HG03060 (cell line): Measurements from ENCODE around the gene WHRN.

Source experiments
- ATAC-seq: cut with Tn5 transposase; IDR thresholded peaks from one replicate; pipeline ENCODE4 v1.9.1; 2021; ENCODE audit warnings: low read depth, moderate number of reproducible peaks; ENCODE audit not compliant: unreplicated experiment

Gene WHRN

DNA sequence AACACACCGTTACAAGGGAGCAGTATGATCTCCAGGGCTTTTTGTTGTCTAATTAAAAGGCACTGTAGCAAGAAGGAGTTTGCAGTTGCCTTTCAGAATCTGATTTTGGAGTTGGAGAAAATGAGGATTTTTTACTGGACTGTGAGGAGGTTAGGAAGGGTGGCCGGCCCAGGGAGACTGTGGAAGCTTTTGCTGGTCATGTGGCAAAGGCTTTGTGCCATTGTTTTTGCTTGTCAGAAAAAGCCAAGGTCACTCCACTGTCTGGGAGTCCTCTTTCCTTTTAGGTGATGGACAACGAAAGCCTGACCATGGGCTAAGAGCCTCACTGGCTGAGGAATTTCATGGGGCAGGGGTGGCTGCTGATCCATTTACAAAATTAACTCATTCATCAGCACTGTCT, 10.3 kb upstream of the WHRN start:
- ATAC-seq: no peak

GRCh38 chr9:114513959-114514267, 8.6 kb upstream of the WHRN start:
- no peak for ATAC-seq

GRCh38 chr9:114513055-114513958, 8.0 kb upstream of the WHRN start:
- ATAC-seq: no peak

GRCh38 chr9:114511978-114512874, 7.0 kb upstream of the WHRN start:
- ATAC-seq: no peak

- ATAC-seq: no peak
Observed at GRCh38 chr9:114507726-114508125, 2.5 kb upstream of the WHRN start.

DNA sequence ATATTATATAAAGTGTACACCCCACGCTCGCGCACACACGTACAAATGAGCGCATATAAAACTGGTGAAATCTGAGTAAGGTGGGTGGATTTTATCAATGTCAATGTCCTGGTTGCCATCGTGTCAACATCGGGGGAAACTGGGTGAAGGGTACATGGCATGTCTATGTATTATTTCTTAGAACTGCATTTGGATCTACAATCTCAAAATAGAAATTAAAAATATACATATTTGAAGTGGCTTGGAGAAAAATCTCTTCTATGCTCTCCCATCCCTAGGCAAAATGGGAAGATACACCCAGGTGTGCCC, 763 bp upstream of the WHRN start:
- no peak for ATAC-seq

- no peak for ATAC-seq
Observed at GRCh38 chr9:114504341-114505186, 709 bp downstream of the WHRN start.

DNA sequence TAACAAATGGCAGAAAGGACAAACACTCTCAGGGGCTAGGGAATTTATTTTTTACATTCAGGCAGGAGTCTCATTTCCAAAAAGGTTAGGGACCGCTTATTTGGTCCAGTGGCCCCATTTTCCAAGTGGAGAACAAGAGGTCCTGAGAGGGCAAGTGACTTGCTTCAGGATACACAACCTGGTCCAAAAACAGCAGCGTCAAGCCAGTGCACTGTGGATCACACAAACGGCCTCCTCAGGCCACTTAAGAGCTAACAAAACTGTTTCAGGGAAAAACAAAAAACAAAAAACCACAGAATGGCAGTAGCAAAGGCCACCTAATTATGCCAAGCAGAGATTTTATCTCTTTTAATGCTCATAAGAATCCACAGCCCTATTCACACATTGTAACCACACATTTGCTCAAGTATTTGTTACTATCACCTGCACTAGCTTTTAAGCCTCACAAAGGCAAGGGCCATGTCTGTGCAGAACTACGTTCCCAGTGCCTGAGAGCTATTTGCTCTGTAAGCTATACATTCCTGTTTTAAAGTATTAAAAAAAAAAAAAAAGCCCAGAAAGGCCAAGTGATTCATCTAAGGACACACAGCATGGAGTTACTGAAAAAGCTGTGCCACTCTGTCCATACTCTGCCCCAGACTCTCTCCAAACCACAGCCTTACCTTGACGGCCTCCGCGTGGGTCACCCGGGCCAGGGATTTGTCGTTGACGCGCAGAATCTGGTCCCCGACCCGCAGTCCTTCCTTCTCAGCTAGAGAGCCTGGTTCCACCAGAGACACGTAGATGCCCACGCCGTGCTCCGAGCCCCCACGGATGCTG, 1.5 kb downstream of the WHRN start:
- ATAC-seq: no peak

- ATAC-seq: no peak
Observed at GRCh38 chr9:114503009-114503408, 2.3 kb downstream of the WHRN start.

DNA sequence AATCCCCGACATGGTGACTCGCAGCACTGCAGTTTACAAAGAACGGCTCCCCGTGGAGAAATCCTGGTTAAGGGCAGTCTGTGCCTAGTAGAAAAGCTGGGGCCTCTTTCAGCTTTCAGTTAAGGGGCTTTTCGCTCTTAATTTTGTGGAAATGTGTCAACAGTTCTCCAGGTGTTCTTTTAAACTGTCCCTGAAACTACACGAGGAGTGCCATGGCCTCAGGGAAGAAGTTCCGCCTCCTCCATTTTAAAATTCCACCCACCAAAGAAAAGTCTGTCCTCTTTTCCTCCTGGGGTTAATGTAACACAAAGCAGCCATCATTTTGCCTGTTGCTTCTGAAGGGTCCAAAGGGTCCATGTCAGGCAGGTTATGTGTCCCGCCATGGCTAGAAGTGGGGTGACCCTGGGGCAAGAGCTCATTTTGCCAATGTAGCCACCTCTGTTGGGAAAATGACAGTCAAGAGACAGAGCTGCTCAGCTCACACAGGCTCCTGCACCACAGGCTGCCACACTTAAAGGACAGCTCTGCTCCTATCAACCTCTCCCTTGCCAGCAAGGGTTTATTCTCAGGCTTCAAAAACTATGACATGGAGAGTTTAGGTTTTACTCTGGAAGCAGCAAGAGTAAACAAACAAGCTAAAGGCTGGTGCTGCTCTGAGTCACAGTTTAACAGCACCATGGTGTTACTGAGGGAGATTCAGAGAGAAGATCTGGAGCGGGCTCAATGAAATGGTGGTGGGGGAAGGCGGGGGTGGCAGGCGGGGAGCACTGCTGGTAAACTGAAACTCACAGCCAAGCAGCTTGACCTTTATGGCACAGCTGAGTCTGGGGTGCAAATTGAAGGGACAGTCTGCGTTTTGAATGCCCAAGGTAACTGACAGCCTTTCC, 3.2 kb downstream of the WHRN start:
- ATAC-seq: no peak

GRCh38 chr9:114500697-114501292, 4.5 kb downstream of the WHRN start:
- no peak for ATAC-seq

DNA sequence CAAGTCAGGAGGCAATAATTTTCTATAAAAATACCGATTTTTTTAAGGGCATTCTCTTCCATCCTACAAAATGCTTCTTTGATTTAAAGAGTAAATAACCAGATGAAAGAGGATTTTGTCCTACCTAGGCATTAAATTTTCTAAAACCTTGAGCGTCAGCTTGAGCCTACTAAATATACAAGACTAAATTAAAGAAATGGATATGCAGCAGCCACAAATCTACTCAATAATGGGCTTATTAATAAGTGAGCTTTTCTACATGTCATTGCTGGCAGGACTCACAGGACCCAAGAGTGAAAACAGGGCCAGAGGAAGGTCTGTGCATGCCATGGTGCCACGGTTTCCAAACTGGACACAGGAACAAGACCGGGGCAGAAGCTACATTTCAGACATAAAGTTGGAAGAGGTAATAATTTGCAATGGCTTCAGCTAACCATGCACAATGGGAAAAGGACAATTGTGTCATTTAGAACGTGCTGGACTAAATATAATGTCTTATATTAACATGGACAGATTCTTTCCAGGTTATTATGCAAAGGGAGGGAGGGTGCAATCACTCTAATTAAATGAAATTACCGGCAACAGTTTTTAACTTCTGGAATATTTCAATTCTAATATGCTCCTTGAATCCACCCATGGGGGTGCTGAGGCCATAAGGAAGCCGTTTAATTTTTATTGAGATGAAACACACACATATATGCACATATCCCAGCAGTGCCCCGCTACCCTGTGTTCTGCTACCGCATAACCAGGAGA, 5.2 kb downstream of the WHRN start:
- no peak for ATAC-seq

DNA sequence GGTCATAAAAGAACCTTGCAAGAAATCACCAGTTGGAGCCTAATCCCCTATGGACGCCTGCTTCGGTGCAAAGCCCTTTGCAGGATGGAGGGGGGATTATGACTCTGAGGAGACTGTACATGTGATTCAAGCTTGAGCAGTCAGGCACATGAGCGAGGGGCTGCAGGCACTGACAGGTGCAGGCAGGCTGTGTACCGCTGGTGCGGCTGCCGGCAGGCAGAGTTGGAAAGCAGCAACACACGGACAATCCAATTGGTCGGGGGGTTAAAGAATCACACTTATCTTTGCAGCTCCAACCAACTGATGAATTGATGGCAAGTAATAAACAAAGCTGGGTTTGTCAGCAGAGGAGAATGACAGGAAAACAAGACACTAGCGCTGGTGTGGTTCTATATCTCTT, 5.7 kb downstream of the WHRN start:
- ATAC-seq: no peak

DNA sequence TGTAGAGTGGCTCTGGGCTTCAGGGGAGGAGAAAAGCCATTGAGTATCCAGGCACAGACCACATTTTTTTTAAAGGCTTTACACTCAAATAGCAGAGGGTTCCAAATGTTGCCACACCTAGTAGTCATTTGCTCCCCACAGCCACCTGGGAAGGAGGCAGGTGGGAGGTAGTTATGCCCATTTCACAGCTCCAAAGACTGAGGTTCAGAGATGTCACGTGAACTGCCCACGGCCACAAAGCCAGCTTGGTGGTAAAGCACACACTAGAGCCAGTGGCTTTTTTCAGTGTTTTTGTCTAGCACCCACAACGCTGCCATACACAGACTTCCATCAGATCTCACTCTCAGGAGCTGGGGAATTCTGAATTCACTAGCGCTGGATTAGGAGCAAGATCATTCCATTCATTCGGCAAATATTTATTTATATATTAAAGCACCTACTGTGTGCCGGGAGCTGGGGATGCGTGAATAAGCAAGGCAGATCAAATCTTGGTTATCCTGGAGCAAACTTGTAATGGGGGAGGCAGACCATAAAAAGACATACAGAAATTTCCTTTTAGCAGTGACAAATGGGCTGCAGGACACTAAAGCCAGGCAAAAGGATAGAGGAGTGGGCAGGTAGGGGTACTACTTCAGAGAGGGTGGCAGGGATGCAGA, 7.4 kb downstream of the WHRN start:
- no peak for ATAC-seq

DNA sequence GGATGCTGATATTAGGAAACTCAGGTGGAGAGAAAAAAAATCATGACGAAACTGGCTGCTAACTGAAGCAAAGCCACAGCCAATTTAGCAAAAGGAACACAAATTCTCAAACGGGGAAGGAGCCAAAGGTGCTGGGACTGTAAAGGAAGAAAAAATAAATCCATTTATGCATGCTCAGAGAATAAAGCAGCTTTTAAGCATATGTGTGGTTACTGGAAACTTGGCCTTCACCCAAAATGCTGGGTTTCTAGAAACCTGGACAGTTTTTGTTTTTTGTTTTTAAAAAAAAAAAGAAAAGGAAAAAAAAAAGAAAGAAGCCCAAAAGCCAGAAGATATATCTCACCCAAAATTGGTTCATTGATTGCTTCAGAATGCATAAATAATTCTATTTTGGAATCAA, 8.0 kb downstream of the WHRN start:
- no peak for ATAC-seq

- no peak for ATAC-seq
Observed at GRCh38 chr9:114496011-114496410, 9.3 kb downstream of the WHRN start.

- ATAC-seq: no peak
Observed at GRCh38 chr9:114494776-114495569, 10.3 kb downstream of the WHRN start.
